ENCODE data around the gene ALDH16A1.

ALDH16A1 gene

GRCh38 chr19:49497047-49497788 is 44.2 kb downstream of the ALDH16A1 start:
- DNase-seq (ENCODE audit: low read depth), result peak; percentile 79
- TF ChIP-seq CTCF (IDR thresholded peaks at IDR 0.05; ENCODE audit: insufficient read depth, low read depth, low read length, missing control alignments), result no peak
- peak overlapping the region; percentile 100 for H3K4me3 ChIP-seq (ENCODE audit: low read length)

GRCh38 chr19:49497789-49498103 is 44.7 kb downstream of the ALDH16A1 start:
- DNase-seq (ENCODE audit: low read depth), result no peak
- TF ChIP-seq CTCF (IDR thresholded peaks at IDR 0.05; ENCODE audit: insufficient read depth, low read depth, low read length, missing control alignments), result no peak
- peak overlapping the region; percentile 100 for H3K4me3 ChIP-seq (ENCODE audit: low read length)

- no peak for TF ChIP-seq CTCF (IDR thresholded peaks at IDR 0.05; ENCODE audit: insufficient read depth, low read depth, low read length, missing control alignments)
- no peak overlapping the region for H3K4me3 ChIP-seq (ENCODE audit: low read length)
- no peak for DNase-seq (ENCODE audit: low read depth)
Observed at GRCh38 chr19:49498475-49498874, 45.5 kb downstream of the ALDH16A1 start.

GRCh38 chr19:49499030-49499670 is 46.1 kb downstream of the ALDH16A1 start:
- H3K4me3 ChIP-seq (ENCODE audit: low read length), result no peak overlapping the region
- DNase-seq (ENCODE audit: low read depth), result no peak
- TF ChIP-seq CTCF (IDR thresholded peaks at IDR 0.05; ENCODE audit: insufficient read depth, low read depth, low read length, missing control alignments), result no peak

- peak; percentile 73 for DNase-seq (ENCODE audit: low read depth)
Observed at GRCh38 chr19:49502866-49503581, 50.0 kb downstream of the ALDH16A1 start.

GRCh38 chr19:49503582-49503962 is 50.5 kb downstream of the ALDH16A1 start:
- no peak overlapping the region for H3K4me3 ChIP-seq (ENCODE audit: low read length)
- DNase-seq (ENCODE audit: low read depth), result no peak
- no peak for TF ChIP-seq CTCF (IDR thresholded peaks at IDR 0.05; ENCODE audit: insufficient read depth, low read depth, low read length, missing control alignments)

More at GRCh38 chr19:49502866-49503581, 50.0 kb downstream of the ALDH16A1 start:
- no peak overlapping the region for H3K4me3 ChIP-seq (ENCODE audit: low read length)
- TF ChIP-seq CTCF (IDR thresholded peaks at IDR 0.05; ENCODE audit: insufficient read depth, low read depth, low read length, missing control alignments), result peak; percentile 73
